HG03066 (cell line): ENCODE data around the gene OR8B4.
"Not testable (repeated sequence)": the region's sequence is repeated elsewhere in the genome, so short reads cannot be mapped to it uniquely, and the experiment has no call there.

Source experiments
- ATAC-seq: cut with Tn5 transposase; IDR thresholded peaks from one replicate; pipeline ENCODE4 v1.9.1; 2021; ENCODE audit warnings: low read depth; ENCODE audit not compliant: unreplicated experiment

OR8B4 gene, protein sequence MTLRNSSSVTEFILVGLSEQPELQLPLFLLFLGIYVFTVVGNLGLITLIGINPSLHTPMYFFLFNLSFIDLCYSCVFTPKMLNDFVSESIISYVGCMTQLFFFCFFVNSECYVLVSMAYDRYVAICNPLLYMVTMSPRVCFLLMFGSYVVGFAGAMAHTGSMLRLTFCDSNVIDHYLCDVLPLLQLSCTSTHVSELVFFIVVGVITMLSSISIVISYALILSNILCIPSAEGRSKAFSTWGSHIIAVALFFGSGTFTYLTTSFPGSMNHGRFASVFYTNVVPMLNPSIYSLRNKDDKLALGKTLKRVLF

DNA sequence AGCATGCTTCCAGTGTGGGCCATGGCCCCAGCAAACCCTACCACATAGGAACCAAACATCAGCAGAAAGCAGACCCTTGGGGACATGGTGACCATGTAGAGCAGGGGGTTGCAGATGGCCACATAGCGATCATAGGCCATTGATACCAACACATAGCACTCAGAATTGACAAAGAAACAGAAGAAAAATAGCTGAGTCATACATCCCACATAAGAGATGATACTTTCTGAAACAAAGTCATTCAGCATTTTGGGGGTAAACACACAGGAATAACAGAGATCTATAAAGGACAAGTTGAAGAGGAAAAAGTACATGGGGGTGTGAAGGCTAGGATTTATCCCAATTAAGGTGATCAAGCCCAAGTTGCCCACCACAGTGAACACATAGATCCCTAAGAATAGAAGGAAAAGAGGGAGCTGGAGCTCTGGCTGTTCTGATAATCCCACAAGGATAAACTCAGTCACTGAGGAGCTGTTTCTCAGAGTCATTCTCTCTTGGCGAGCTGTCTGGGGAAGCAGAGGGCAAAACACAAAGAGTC is at the start of gene OR8B4:
OR8B4 (minus strand) TSS at position 488 of the 538 bp plus-strand sequence; CDS start at position 488, 0 bp downstream.
- no peak for ATAC-seq

GRCh38 chr11:124474079-124474478 is 49.4 kb upstream of the OR8B4 start:
- ATAC-seq: no peak

DNA sequence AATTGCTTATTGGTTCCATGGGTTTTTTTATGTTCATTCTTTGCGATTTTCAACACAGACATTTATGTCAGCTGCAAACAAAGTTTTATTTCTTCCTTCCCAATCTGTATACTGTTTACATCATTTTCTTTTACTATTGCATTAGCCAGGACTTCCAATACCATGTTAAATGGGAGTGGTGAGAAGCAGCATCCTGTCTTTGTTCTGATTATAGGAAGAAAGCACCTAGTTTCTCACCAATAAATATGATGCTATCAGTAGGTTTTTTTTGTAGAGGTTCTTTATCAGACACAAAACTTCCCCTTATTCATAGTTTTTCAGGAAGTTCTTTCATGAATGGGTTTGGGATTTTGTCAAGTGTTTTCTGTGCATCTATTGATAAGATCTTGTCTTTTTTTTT is 48.8 kb upstream of the OR8B4 start:
- no peak for ATAC-seq

- no peak for ATAC-seq
Observed at GRCh38 chr11:124470561-124471227, 46.0 kb upstream of the OR8B4 start.

GRCh38 chr11:124467381-124467927 is 42.8 kb upstream of the OR8B4 start:
- ATAC-seq: no peak

- ATAC-seq: no peak
Observed at GRCh38 chr11:124465368-124465767, 40.7 kb upstream of the OR8B4 start.

DNA sequence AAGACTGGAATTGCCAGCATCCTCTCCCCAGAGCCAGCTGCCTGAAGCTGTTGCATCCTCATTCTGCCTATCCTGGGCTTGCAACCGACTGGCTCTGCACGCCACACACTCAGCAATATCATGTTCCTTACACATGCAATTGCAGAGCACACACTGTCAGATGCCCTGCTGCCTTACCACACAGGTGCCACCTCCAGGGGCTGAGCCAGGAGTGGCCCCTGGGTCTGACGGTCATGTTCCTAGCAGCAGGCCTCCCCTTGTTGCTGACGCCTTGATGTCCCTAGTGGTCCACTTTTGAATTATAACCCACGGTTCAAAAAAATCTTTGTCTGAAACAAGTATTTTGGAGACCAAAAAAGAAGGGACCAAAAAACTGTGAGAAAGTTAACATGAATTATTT is 39.3 kb upstream of the OR8B4 start:
- no peak for ATAC-seq

GRCh38 chr11:124463324-124463723 is 38.7 kb upstream of the OR8B4 start:
- no peak for ATAC-seq

DNA sequence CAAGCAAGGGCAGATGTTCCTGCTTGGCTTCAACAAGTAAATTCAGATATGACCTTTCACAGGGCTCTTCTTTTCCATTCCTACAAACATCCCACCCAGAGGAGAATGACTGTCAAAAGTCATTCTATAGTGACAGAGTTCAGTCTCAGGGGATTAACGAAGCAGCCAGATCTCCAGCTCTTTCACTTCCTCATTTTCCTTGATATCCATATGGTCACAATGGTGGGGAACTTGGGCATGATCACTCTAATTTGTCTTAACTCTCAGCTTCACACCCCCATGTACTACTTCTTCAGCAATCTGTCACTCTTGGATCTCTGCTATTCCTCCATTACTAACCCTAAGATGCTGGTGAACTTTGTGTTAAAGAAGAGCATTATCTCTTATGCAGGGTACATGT is 35.8 kb upstream of the OR8B4 start:
- no peak for ATAC-seq

- not testable (repeated sequence) for ATAC-seq
Observed at GRCh38 chr11:124459379-124459778, 34.7 kb upstream of the OR8B4 start.

DNA sequence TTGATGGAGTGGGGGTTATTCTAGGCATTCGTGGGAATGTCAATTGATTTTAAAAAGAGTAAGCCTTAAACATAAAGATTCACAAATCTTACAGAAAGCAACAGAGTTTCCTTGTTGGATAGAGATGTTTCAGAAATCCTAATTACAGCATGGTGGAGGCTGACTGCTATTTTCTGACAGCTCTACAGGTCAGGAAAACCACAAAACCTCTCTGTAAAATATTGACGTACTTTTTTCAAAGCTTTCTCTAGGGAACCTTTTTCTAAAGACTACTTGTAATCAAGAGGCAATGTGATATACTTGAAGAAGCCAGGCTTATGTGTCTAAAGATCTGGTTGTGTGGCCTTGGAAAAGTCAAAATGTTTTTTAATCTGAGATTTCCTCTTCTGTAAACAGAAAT is 29.9 kb upstream of the OR8B4 start:
- no peak for ATAC-seq

DNA sequence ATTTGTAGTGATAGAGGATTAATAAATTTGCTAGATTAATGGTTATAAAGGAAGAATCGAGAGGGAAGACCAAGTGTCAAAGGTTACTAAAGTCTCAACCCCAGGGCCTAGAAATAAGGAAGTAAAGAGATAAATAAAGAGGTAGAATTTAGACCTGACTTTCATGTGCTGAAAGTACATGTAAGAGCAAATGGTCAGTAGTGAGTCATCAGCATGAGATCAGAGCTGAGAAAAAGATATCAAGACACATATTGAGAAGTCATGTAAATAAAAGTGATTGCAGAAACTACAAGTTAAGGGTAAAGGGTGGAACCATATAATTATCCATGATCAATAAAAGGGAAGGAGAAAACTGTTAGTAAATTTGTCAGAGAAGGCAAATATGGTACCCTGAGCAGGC is 22.2 kb upstream of the OR8B4 start:
- no peak for ATAC-seq

- no peak for ATAC-seq
Observed at GRCh38 chr11:124445646-124446150, 21.0 kb upstream of the OR8B4 start, which contains the start of gene OR8B8. Gene OR8B8 (minus strand): TSS chr11:124445696. CDS start chr11:124441085, 4,611 bp downstream.

- no peak for ATAC-seq
Observed at GRCh38 chr11:124442847-124443246, 18.2 kb upstream of the OR8B4 start.

GRCh38 chr11:124442442-124442841 is 17.8 kb upstream of the OR8B4 start:
- no peak for ATAC-seq

DNA sequence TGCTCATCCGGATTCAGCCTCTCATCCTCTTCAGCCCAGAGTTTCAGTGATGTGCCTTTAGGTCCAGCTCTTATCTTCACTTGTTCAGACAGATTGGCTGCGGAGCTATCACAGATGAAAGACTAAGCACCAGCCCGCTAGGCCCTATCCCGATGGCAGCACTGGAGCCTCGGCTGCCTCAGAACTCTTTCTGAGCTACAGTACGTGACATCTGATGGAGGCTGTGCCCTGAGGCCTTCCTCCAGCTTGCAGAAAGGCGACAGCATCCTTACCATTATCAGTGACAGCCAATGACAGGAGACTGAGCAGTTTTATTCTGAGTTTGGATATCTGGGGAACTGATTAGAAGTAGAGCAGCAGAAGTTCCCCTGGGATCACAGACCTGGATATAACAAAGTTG is 16.8 kb upstream of the OR8B4 start:
- no peak for ATAC-seq

GRCh38 chr11:124441081-124441480 is 16.4 kb upstream of the OR8B4 start:
- ATAC-seq: no peak

DNA sequence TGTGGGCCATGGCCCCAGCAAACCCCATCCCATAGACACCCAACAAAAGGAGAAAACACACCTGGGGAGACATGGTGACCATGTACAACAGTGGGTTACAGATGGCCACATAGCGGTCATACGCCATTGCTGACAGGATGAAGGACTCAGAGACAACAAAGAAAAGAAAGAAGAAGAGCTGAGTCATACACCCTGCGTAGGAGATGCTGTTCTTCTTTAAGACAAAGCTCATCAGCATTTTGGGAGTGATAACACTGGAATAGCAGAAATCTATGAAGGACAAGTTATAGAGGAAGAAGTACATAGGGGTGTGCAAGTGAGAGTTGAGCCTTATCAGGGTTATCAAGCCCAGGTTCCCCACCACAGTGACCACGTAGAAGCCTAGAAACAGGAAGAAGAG is 15.9 kb upstream of the OR8B4 start:
- ATAC-seq: no peak

DNA sequence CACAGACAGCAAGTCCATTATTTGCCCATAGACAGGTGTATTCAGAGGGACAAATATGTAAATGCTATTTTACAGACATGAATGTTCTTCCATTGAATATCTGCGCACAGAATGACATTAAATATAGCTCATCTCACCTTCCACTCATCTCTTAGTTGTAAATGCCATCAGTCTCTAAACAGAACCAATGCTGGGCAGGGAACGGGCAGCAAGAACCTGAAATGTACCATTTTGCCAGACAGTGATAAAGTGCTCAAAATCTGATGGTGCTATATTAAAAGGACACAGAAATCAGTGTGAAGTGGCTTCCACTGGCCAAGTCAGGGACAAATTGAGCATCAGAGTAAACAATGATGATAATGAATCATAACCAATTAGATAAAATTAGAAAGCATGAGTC is 10.0 kb upstream of the OR8B4 start:
- ATAC-seq: no peak

DNA sequence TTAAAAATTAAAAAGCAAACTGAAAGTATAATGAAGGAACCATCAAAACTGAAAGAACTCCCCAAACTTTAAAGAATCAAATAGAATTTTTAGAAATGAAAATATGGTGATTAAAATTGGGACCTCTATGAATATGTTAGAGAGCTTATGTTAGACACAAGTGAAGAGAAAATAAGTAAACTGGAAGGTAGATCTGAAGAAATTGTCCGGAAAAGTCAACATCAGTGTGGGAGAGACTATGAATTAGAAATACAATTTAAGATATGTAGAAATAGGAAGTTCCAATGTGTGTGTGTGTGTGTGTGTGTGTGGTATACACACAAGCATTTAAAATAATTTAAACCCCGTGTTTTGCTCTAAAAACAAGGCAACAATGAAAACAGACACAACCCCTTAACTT is 4.9 kb upstream of the OR8B4 start:
- ATAC-seq: no peak

DNA sequence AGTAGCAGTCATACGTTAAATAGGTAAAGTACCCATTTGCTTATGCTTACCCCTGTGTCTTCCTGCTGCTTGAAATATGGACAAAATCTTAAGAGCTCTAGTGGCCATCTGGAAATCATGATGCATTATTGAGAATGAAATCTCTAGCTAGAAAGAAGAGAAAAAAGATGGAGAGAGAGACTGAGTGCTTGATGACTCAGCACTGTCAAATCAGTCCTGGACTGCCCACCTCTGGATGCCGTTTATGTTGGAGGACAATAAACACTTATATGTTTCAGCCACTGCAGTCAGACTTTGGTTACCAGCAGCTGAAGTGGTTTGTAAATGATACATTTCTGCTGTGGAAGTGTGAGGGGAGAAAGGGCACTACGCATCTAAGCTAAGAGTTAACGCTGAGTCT is 3.6 kb downstream of the OR8B4 start:
- ATAC-seq: no peak
